ENCODE data around the gene DIP2B. TPM values are rescaled to one million over a fixed set of nuclear protein-coding genes. Genes with fewer than 3 reads are reported as not detected.

The DIP2B gene
- total RNA-seq: 10 to 100 TPM; 31.1 to 57.2 (median 46.5) TPM

- H3K27ac ChIP-seq: peak within 1 kb of the TSS; percentile 93 to 98 (median 96)
- no peaks in the 10 kb centered on the region for H3K36me3 ChIP-seq
- WGBS, 2 donors: 0% methylated on average over 22 to 27 of the region's 77 CpGs
- no peaks in the 10 kb centered on the region for H3K27me3 ChIP-seq
- H3K9me3 ChIP-seq: no peaks in the 10 kb centered on the region
- H3K4me1 ChIP-seq: peaks cover 32 to 53% (median 38%) of the 10 kb centered on the region in 3 donors
- peak; percentile 80 for DNase-seq
- peak within 1 kb of the TSS; percentile 71 to 98 (median 85) for H3K4me3 ChIP-seq
- intact Hi-C loops (cut with DNase I): loop anchor here (5.0 kb wide), 1 partner anchor 132 kb away; no protein-coding TSS in a partner anchor
- TF ChIP-seq POLR2A (IDR thresholded peaks at IDR 0.05): peak in 2 of 4 donors; percentile 45 to 68
- TF ChIP-seq, protein P1, sequence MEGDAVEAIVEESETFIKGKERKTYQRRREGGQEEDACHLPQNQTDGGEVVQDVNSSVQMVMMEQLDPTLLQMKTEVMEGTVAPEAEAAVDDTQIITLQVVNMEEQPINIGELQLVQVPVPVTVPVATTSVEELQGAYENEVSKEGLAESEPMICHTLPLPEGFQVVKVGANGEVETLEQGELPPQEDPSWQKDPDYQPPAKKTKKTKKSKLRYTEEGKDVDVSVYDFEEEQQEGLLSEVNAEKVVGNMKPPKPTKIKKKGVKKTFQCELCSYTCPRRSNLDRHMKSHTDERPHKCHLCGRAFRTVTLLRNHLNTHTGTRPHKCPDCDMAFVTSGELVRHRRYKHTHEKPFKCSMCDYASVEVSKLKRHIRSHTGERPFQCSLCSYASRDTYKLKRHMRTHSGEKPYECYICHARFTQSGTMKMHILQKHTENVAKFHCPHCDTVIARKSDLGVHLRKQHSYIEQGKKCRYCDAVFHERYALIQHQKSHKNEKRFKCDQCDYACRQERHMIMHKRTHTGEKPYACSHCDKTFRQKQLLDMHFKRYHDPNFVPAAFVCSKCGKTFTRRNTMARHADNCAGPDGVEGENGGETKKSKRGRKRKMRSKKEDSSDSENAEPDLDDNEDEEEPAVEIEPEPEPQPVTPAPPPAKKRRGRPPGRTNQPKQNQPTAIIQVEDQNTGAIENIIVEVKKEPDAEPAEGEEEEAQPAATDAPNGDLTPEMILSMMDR (IDR thresholded peaks at IDR 0.05): peak; percentile 88 to 99 (median 97)
Measured at GRCh38 chr12:50504798-50505674, at the start of gene DIP2B. TSS of gene DIP2B (plus strand) at chr12:50504985. CDS start at chr12:50505141, 156 bp downstream.

GRCh38 chr12:50458606-50459005 lies 46.2 kb upstream of the DIP2B start:
- no peaks in the 10 kb centered on the region for H3K27me3 ChIP-seq
- no peak for DNase-seq
- intact Hi-C loops (cut with DNase I): no loop called here
- no peak for TF ChIP-seq POLR2A (IDR thresholded peaks at IDR 0.05)
- no peak overlapping the region for H3K4me3 ChIP-seq
- no peak overlapping the region for H3K27ac ChIP-seq
- no peaks in the 10 kb centered on the region for H3K9me3 ChIP-seq
- peaks cover 0 to 95% (median 13%) of the 10 kb centered on the region in 3 donors for H3K36me3 ChIP-seq
- peaks cover 0 to 5% (median 0%) of the 10 kb centered on the region in 3 donors for H3K4me1 ChIP-seq

- Histone ChIP-seq H3K36me3 (peaks cover 9 to 99% (median 29%) of the 10 kb centered on the region in 3 donors), H3K27me3 (no peaks in the 10 kb centered on the region), H3K4me1 (no peaks in the 10 kb centered on the region), H3K9me3 (no peaks in the 10 kb centered on the region), H3K27ac (no peak overlapping the region), H3K4me3 (no peak overlapping the region)
- 92 to 96% methylated on average over 3 of the region's 3 CpGs for WGBS, 2 donors
- no peak for DNase-seq
- intact Hi-C loops (cut with DNase I): no loop called here
- TF ChIP-seq, protein P1 (IDR thresholded peaks at IDR 0.05): no peak
- TF ChIP-seq POLR2A (IDR thresholded peaks at IDR 0.05): no peak
Measured at GRCh38 chr12:50467439-50467838, 37.3 kb upstream of the DIP2B start.

DNA sequence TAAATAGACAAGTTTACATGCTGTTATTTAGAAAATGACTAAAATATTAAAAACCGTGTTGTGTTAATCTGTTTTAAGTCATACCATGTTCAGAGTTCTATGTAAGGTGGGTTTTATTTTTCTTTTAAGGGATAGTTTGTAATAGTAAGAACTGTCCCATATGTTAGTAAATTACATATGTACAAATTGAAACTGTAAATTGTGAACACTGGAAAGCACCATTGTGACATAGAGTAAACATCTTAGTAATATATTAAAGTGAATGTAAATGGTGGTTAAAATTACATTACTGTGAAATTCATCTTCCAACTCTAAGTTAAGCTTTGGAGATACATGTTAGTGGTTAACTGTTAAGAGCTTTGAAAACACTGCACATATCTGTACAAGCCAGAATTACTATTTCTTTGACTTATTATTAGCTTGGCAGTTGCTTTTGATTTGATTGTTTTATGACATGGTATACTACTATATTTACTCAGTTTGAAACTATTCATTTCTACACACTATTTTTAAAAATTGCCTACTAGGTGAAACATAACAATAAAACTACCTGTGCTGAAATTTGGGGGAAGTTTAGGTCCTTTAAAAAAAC lies 27.4 kb upstream of the DIP2B start:
- intact Hi-C loops (cut with DNase I): no loop called here
- WGBS, 2 donors: 55 to 75% methylated on average over 1 of the region's 1 CpG
- TF ChIP-seq, protein P1 (IDR thresholded peaks at IDR 0.05): no peak
- TF ChIP-seq POLR2A (IDR thresholded peaks at IDR 0.05): no peak

DNA sequence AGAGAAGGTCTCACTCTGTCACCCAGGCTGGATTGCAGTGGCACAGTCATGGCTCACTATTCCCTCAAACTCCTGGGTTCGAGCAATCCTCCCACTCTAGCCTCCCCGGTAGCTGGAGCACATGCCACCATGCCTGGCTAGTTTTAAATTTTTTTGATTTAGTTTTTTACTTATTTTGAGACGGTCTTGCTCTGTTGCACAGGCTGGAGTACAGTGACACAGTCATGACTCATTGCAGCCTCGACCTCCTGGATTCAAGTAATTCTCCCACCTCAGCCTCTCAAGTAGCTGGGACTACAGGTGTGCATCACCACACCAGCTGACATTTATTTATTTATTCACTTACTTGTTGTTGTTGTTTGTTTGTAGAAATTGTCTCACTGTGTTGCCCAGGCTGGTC lies 22.2 kb upstream of the DIP2B start:
- no peak for DNase-seq
- intact Hi-C loops (cut with DNase I): no loop called here
- 70 to 74% methylated on average over 4 of the region's 4 CpGs for WGBS, 2 donors
- H3K27ac ChIP-seq: no peak overlapping the region
- H3K4me1 ChIP-seq: no peaks in the 10 kb centered on the region
- no peaks in the 10 kb centered on the region for H3K9me3 ChIP-seq
- TF ChIP-seq, protein P1 (IDR thresholded peaks at IDR 0.05): no peak
- no peak for TF ChIP-seq POLR2A (IDR thresholded peaks at IDR 0.05)
- H3K36me3 ChIP-seq: peaks cover 0 to 13% (median 0%) of the 10 kb centered on the region in 3 donors
- no peak overlapping the region for H3K4me3 ChIP-seq
- no peaks in the 10 kb centered on the region for H3K27me3 ChIP-seq

More for the DNA sequence above, 27.4 kb upstream of the DIP2B start:
- Histone ChIP-seq H3K27ac (no peak overlapping the region), H3K4me3 (no peak overlapping the region), H3K4me1 (no peaks in the 10 kb centered on the region), H3K9me3 (no peaks in the 10 kb centered on the region), H3K36me3 (peaks cover 0 to 66% (median 28%) of the 10 kb centered on the region in 3 donors), H3K27me3 (no peaks in the 10 kb centered on the region)
- DNase-seq: no peak
